Measurements from ENCODE around the gene NID2.

Gene NID2

DNA sequence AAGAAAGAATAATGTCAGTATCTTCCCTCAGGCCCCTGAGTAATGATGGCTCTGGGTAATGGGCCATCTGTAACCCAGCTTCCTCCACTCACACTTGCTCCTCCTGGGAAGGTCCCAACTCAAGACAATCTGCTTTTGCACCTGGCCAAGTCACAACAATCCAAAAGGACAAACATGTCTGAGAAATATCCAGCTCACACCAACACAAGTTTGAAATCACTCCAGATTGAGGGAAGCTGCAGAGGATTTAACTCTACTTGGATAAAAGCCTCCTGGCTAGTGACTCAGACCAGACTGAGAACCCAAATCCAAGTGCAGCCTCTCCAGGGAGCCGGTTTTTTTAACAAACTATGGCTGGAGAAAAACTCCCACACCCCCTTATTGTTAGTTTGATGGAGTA, 45.3 kb downstream of the NID2 start:
- TF ChIP-seq JUND (IDR thresholded peaks at IDR 0.05; ENCODE audit: low read depth): no peak
- in situ Hi-C loops (cut with HindIII; ENCODE audit: low pct_unique_long_range_greater_than_20kb, low sequenced_read_pairs): no loop called here
- no peak for DNase-seq (ENCODE audit: low read depth in 1 of 2, low spot score in 1 of 2)

DNA sequence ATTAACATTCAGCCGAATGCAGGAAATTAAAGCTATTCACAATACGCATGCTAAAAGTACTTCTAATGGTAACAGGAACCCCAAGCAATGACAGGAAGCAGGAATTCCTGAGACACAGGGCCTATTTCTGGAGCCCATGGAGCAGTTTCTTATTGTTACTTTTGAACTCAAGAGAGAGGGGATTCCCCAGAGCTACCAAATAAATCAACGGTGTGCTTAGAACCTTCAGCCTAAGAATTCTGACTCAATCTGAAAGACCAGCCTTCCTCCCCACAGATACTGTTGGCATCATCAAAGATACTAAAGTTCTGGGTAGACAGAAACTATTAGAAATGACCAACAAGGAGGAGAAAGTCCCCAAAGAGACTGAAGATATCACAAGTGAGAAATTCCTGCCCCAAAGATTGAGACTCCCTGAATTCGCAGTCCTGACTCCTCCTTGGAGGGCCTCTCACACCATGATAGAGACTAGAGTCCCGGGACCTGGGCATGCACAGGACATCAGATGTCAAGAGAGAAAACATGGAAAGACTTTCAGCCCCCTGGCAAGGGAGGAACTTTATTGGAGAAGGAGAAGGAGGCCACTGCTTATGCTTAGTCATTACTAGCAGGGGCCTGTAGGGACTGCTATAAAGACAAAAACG, 46.8 kb downstream of the NID2 start:
- in situ Hi-C loops (cut with HindIII; ENCODE audit: low pct_unique_long_range_greater_than_20kb, low sequenced_read_pairs): no loop called here
- DNase-seq (ENCODE audit: low read depth in 1 of 2, low spot score in 1 of 2): no peak
- TF ChIP-seq JUND (IDR thresholded peaks at IDR 0.05; ENCODE audit: low read depth): no peak

GRCh38 chr14:52020866-52021717, 47.8 kb downstream of the NID2 start:
- no peak for TF ChIP-seq JUND (IDR thresholded peaks at IDR 0.05; ENCODE audit: low read depth)
- in situ Hi-C loops (cut with HindIII; ENCODE audit: low pct_unique_long_range_greater_than_20kb, low sequenced_read_pairs): no loop called here
- no peak for DNase-seq (ENCODE audit: low read depth in 1 of 2, low spot score in 1 of 2)

DNA sequence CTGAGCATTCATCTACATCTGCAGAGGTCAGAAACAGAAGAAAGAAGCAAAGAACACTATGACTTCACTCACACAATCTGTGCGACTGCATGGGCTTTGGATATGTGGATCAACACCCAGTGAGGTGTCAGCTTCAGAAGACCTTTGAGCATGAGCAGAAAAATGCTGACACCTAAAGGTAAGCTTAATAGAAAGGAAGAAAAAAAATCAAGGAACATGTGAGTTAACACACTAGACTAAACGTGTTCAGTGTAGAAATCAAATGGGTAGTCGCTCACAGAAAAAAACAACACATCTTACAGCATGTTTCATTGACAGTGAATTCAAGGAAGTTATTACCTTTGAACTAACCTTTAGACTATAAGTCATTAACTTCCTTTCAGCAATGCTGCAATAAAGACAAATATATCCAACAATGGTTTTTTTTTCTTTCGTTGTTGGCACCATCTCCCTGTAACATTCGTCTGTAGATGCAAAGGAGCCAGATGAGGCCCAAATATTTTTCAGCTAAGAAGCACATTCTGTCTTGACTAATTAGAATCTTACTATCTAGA, 48.6 kb downstream of the NID2 start:
- DNase-seq (ENCODE audit: low read depth in 1 of 2, low spot score in 1 of 2): no peak
- no peak for TF ChIP-seq JUND (IDR thresholded peaks at IDR 0.05; ENCODE audit: low read depth)
- in situ Hi-C loops (cut with HindIII; ENCODE audit: low pct_unique_long_range_greater_than_20kb, low sequenced_read_pairs): no loop called here

GRCh38 chr14:52018970-52019369, 49.9 kb downstream of the NID2 start:
- in situ Hi-C loops (cut with HindIII; ENCODE audit: low pct_unique_long_range_greater_than_20kb, low sequenced_read_pairs): no loop called here
- no peak for TF ChIP-seq JUND (IDR thresholded peaks at IDR 0.05; ENCODE audit: low read depth)
- DNase-seq (ENCODE audit: low read depth in 1 of 2, low spot score in 1 of 2): no peak

- in situ Hi-C loops (cut with HindIII; ENCODE audit: low pct_unique_long_range_greater_than_20kb, low sequenced_read_pairs): no loop called here
- TF ChIP-seq JUND (IDR thresholded peaks at IDR 0.05; ENCODE audit: low read depth): no peak
- no peak for DNase-seq (ENCODE audit: low read depth in 1 of 2, low spot score in 1 of 2)
Measured at GRCh38 chr14:52018252-52018651, 50.6 kb downstream of the NID2 start.

DNA sequence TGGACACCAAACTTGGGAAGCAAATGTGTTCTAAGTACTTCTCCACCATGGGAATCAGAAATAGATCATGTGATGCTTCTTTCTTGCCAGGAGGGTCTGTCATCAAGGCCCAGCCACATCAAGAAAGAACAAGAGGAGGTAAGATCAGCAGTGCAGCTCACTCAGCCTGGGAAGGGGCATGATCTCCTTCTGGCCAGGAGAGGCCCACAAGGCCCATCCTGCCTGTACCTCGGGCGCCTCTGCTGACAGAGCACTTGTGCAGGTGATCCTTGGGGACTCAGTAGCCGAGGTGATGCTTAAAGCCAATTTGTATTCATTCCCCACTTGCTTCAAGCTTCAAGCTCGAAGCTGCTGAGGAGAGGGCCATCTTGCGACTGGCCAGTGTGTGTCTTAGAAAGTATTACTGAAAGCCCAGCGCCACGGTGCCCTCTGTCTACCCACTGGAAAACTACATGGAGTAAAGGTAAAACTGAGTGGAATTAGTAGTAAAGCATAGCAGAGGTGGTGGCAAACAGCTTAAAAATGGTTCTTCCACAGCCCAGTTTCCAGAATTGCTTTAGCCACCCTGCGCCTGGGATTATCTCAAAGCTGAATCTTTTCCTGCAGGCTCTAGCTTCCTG, 53.3 kb downstream of the NID2 start:
- in situ Hi-C loops (cut with HindIII; ENCODE audit: low pct_unique_long_range_greater_than_20kb, low sequenced_read_pairs): no loop called here
- TF ChIP-seq JUND (IDR thresholded peaks at IDR 0.05; ENCODE audit: low read depth): no peak
- DNase-seq (ENCODE audit: low read depth in 1 of 2, low spot score in 1 of 2): peak; percentile 17 to 64

DNA sequence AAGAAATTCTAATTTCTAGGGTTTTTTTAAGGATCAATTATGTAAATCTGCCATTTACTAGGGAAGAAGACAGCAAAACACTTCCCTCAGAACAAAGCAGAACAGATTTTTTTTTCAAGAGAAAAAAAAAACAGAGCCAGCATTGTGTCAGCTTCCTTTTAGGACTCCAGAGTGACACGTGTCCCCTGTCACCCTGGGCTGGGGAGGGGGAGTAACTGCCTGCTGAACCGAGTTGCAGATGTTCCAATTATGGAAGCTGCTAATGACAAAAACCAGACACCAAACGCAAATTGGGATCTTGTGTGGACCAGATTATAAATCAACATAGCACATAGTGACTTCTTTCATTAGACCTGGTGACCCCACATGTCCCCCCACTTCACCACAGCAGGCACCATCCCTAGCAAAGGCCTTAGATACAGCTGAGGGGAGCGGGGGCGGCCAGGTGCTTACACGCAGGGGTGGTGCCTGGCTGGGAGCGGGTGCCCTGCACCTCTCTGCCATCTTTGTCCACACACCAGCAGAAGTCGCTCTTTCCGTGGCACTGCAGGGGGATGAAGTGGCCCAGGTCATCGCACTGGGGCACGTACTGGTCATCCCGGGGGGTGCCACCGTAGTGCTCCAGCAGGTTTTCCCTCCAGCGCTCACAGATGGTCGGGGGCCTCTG, 54.1 kb downstream of the NID2 start:
- no peak for DNase-seq (ENCODE audit: low read depth in 1 of 2, low spot score in 1 of 2)
- in situ Hi-C loops (cut with HindIII; ENCODE audit: low pct_unique_long_range_greater_than_20kb, low sequenced_read_pairs): no loop called here
- no peak for TF ChIP-seq JUND (IDR thresholded peaks at IDR 0.05; ENCODE audit: low read depth)

GRCh38 chr14:52013984-52014600, 54.8 kb downstream of the NID2 start:
- in situ Hi-C loops (cut with HindIII; ENCODE audit: low pct_unique_long_range_greater_than_20kb, low sequenced_read_pairs): no loop called here
- TF ChIP-seq JUND (IDR thresholded peaks at IDR 0.05; ENCODE audit: low read depth): no peak
- peak in 1 of 2 experiments; percentile 18 for DNase-seq (ENCODE audit: low read depth in 1 of 2, low spot score in 1 of 2)

- DNase-seq (ENCODE audit: low read depth in 1 of 2, low spot score in 1 of 2): no peak
- in situ Hi-C loops (cut with HindIII; ENCODE audit: low pct_unique_long_range_greater_than_20kb, low sequenced_read_pairs): no loop called here
Measured at GRCh38 chr14:52012635-52013034, 56.2 kb downstream of the NID2 start.

DNA sequence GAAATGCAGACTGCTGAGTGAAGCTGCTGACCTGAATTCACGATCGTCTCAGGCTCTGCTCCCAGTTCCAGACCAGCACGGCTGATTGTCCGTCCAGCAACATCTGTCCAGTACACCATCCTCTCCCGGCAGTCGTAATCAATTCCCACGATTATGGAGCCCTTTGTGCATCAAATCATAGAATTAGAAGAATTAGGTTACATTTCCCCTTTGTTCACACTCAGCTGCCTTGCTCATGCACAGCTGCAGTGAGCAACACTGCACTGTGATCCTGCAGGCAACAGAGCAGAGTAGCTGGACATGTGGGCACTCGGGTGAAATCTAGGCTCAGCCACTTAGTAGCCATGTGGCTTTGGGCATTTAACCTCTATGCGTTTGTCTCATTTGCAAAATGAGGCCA, 57.3 kb downstream of the NID2 start:
- no peak for DNase-seq (ENCODE audit: low read depth in 1 of 2, low spot score in 1 of 2)
- no peak for TF ChIP-seq JUND (IDR thresholded peaks at IDR 0.05; ENCODE audit: low read depth)

More at GRCh38 chr14:52012635-52013034, 56.2 kb downstream of the NID2 start:
- TF ChIP-seq JUND (IDR thresholded peaks at IDR 0.05; ENCODE audit: low read depth): no peak

GRCh38 chr14:52010173-52010693, 58.6 kb downstream of the NID2 start:
- in situ Hi-C loops (cut with HindIII; ENCODE audit: low pct_unique_long_range_greater_than_20kb, low sequenced_read_pairs): no loop called here
- no peak for DNase-seq (ENCODE audit: low read depth in 1 of 2, low spot score in 1 of 2)
- TF ChIP-seq JUND (IDR thresholded peaks at IDR 0.05; ENCODE audit: low read depth): no peak

More for the DNA sequence above, 57.3 kb downstream of the NID2 start:
- in situ Hi-C loops (cut with HindIII; ENCODE audit: low pct_unique_long_range_greater_than_20kb, low sequenced_read_pairs): no loop called here

All from T47D (cell line).